GM12874 (cell line): ENCODE results near the gene RABEP2.

Experiments used
- TF ChIP-seq, protein P1 (sequence below): IDR thresholded peaks from 2 replicates; pipeline ENCODE4 v1.5.1; 2011; ENCODE audit warnings: low read depth, mild to moderate bottlenecking, control low read depth, low read length, moderate library complexity; ENCODE audit not compliant: insufficient read depth

Gene RABEP2

DNA sequence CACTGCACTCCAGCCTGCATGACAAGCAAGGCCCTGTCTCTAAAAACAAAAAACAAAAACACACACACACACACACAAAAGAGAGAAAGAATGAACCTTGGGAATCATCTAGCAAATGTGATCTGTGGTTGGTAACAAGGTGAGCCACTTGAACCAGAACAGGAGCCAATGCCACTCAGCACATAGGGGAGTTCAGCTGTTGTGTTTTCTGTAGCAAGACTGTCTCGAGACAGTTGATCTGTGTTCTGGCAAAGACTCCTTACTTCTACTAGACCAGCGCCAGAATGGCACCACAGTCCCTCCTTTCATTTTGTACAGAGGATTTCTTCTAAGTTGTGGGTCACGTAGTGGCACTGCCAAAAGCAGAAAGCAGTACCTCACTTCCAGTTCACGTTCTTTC, 26.1 kb downstream of the RABEP2 start:
- TF ChIP-seq, protein P1, sequence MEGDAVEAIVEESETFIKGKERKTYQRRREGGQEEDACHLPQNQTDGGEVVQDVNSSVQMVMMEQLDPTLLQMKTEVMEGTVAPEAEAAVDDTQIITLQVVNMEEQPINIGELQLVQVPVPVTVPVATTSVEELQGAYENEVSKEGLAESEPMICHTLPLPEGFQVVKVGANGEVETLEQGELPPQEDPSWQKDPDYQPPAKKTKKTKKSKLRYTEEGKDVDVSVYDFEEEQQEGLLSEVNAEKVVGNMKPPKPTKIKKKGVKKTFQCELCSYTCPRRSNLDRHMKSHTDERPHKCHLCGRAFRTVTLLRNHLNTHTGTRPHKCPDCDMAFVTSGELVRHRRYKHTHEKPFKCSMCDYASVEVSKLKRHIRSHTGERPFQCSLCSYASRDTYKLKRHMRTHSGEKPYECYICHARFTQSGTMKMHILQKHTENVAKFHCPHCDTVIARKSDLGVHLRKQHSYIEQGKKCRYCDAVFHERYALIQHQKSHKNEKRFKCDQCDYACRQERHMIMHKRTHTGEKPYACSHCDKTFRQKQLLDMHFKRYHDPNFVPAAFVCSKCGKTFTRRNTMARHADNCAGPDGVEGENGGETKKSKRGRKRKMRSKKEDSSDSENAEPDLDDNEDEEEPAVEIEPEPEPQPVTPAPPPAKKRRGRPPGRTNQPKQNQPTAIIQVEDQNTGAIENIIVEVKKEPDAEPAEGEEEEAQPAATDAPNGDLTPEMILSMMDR, result no peak

DNA sequence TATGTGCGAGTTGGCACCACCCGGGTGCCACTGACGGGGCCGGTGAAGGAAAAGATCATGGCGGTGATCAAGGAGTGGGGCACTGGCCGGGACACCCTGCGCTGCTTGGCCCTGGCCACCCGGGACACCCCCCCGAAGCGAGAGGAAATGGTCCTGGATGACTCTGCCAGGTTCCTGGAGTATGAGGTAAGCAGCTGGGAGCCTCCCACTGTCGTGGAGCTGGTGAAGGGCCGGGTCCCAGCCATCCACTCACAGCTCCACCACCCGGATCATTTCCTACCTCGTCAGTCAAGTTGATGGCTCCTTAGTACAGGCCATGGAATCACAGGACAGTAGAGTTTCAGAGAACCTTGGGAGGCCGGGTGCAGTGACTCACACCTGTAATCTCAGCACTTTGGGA, 26.8 kb downstream of the RABEP2 start:
- TF ChIP-seq, protein P1, result no peak

DNA sequence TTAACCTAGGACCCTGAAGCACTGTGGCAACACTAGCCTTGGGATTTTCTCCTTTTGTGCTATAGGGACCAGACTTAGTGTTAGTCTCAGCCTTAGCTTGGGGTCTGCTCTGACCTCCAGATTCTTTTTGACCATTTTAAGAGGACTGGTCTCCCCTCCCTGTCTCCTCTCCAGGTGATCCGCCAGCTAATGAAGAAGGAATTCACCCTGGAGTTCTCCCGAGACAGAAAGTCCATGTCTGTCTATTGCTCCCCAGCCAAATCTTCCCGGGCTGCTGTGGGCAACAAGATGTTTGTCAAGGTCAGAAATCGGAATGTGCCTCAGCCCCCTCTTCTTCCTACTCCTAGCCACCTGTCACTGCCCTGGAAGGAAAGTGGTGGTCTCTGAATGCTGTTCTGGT, 27.2 kb downstream of the RABEP2 start:
- TF ChIP-seq, protein P1, result no peak

DNA sequence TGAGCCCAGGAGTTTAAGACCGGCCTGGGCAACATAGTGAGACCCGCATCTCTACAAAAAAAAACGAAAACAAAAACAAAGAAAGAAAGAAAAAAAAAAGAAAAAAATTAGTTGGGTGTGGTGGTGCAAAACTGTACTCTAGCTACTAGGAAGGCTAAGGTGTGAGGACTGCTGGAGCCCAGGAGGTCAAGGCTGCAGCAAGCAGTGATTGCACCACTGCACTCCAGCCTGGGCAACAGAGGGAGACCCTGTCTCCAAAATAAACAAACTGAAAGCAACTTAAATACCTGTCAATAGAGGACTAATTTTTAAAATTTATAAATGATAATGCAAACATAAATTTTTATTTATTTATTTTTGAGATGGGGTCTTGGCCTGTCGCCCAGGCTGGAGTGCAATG, 29.4 kb downstream of the RABEP2 start:
- TF ChIP-seq, protein P1, result no peak

DNA sequence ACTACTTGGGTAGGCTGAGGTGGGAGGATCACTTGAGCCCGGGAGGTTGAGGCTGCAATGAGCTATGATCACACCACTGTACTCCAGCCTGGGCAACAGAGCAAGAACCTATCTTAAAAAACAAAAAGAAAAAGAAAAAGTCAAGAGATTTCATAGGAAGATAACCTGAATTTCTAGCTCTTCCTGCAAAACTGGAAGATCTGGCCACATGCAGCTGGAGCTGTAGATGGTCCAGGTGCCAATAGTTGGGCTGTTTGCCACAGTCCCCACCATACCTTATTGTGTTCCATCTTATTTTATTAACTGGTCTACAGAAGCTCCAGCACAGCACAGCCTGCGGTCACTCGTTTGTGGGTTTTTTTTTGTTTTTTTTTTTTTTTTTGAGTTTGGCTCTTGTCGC, 31.7 kb downstream of the RABEP2 start:
- TF ChIP-seq, protein P1, result no peak

DNA sequence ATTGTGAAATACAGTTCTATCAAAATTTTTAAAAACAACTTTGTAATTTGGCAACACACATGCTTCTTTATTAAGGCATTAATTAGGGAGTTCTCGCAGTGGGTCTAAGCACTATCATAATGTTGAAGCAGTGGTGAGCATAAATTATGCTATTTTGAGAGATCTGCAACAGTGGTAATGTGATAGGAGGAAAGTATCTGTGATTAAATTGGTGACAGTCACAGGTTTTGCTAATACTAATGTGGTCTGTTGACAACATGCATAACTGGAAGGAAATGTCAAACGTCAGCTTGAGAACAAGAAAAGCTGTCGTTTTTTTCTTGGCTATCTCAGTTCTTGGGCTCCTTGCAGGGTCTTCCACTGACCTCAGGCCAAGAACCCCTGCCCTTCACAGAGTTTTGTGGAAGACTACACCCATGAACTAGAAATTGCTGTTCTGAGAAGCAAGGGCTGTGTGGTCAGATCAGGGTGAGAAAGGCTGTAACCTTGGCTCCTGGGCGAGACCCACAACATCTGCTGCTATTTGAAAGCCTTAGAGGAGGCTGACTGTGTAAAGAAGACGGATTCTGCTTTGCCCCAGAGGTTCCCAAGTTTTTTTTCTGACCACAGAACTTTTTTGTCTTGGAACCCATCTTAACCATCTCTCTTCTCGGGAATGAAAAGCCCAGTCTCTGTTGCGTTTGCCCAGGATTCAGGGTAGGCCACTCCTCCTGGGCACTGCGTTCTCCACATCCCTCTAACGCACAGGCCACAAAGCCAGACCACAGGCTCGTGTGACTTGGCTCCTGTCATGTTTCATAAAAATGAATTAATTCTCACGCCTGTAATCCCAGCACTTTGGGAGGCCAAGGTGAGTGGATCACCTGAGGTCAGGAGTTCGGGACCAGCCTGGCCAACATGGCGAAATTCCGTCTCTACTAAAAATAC, 32.8 kb downstream of the RABEP2 start:
- TF ChIP-seq, protein P1, result no peak

DNA sequence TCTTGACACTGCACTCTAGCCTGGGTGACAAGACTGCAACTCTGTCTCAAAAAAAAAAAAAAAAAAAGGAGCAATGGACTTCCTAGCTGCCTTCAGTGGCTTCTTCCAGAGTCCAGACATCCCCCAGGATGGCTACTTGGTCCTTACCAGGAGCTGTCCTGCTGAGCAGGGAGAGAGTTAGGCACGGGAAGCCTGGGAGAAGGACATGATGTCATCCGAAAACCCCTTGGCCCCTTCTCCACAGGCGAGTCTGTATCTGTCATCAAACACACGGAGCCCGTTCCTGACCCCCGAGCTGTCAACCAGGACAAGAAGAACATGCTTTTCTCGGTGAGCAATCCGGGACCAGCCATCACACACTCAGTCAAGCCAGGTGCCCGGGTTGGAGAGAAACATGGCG, 38.1 kb downstream of the RABEP2 start:
- TF ChIP-seq, protein P1, result no peak
